MCF 10A (cell line): ENCODE data around the gene HEPACAM. TPM values are rescaled to one million over a fixed set of nuclear protein-coding genes. Genes with fewer than 3 reads are reported as not detected.

Experiments
- BruUV-seq: library from RNA; stranded (reverse); fragments of 400-500 nt; replicated peaks from 2 replicates; lab custom pipeline; 2021; lab: Mats Ljungman, UMichigan
- CTCF ChIA-PET: fragments of 300-600 bp; sonication (Branson Sonifier 250); formaldehyde crosslinking; extraction: SDS; loops from one replicate; lab custom pipeline; 2021; ENCODE audit warnings: antibody characterized with exemption, inconsistent platforms; lab: Yijun Ruan, JAX
- POLR2A ChIA-PET: fragments of 300-600, 350-650 bp; sonication (Branson Sonifier 250); formaldehyde crosslinking; extraction: SDS; loops from one replicate; lab custom pipeline; 2020; ENCODE audit warnings: antibody characterized with exemption, inconsistent platforms; lab: Yijun Ruan, JAX
- DNase-seq: peaks from one replicate; pipeline ENCODE4 v3.0.0-alpha.2; 2018; ENCODE audit not compliant: unreplicated experiment
- H3K27ac Mint-ChIP-seq: one replicate; pipeline ENCODE4 v1.8.0; 2022; ENCODE audit warnings: mild to moderate bottlenecking, low read depth, mixed read lengths; ENCODE audit not compliant: unreplicated experiment
- H3K27me3 Mint-ChIP-seq: one replicate; pipeline ENCODE4 v1.8.0; 2022; ENCODE audit warnings: mixed read lengths; ENCODE audit not compliant: insufficient read depth, unreplicated experiment
- H3K36me3 Mint-ChIP-seq: one replicate; pipeline ENCODE4 v1.8.0; 2022; ENCODE audit warnings: mild to moderate bottlenecking, moderate library complexity, mixed read lengths; ENCODE audit not compliant: insufficient read depth, unreplicated experiment
- H3K4me1 Mint-ChIP-seq: one replicate; pipeline ENCODE4 v1.8.0; 2022; ENCODE audit warnings: mixed read lengths; ENCODE audit not compliant: insufficient read depth, unreplicated experiment
- H3K4me3 Mint-ChIP-seq: one replicate; pipeline ENCODE4 v1.8.0; 2022; ENCODE audit warnings: mild to moderate bottlenecking, moderate library complexity, mixed read lengths; ENCODE audit not compliant: unreplicated experiment
- H3K9me3 Mint-ChIP-seq: one replicate; pipeline ENCODE4 v1.8.0; 2022; ENCODE audit warnings: mixed read lengths; ENCODE audit not compliant: unreplicated experiment
- intact Hi-C: fragments of 100-400 bp; cut with micrococcal nuclease; formaldehyde crosslinking; loops from 2 replicates; pipeline ENCODE4 v1.14.1; 2022
- total RNA-seq: library from RNA; stranded (reverse); gene quantifications from 2 replicates; pipeline ENCODE4 v1.2.3, GENCODE V29; 2022
- TF ChIP-seq, protein P1 (sequence below): fragments of 200-600 bp; IDR thresholded peaks from one replicate; pipeline ENCODE4 v1.8.0; 2022; ENCODE audit warnings: antibody characterized with exemption, mild to moderate bottlenecking; ENCODE audit not compliant: unreplicated experiment

The HEPACAM gene
- total RNA-seq, 1 experiment from 2014 or later = not detected

DNA sequence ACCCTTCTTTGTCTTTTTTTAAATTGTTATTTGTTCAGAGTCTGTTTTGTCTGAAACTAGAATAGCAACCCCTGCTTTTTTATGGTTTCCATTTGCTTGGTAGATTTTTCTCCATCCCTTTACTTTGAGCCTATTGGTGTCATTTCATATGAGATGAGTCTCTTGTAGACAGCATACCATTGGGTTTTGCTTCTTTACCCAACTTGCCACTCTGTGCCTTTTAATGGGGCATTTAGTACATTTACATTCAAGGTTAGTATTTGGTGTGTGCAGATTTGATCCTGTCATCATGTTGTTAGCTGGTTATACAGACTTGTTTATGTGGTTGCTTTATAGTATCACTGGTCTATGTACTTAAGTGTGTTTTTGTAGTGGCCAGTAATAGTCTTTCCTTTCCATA, 46.2 kb upstream of the HEPACAM start:
- no peak overlapping the region for H3K27ac Mint-ChIP-seq
- peaks cover 12% of the 10 kb centered on the region for H3K36me3 Mint-ChIP-seq

DNA sequence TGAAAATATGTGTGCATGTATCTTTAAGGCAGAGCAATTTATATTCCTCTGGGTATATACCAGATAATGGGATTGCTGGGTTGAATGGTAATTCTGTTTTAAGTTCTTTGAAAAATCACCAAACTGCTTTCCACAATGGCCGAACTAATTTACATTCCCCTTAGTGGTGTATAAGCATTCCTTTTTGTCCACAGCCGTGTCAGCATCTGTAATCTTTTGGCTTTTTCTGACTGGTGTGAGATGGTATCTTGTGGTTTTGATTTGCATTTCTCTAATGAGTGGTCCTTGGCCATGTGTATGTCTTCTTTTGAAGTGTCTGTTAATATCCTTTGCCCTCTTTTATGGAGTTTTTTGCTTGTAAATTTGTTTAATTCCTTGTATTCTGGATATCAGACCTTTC, 42.5 kb upstream of the HEPACAM start:
- no TSS peak for BruUV-seq
- no peaks in the 10 kb centered on the region for H3K27me3 Mint-ChIP-seq
- no peak for DNase-seq
- POLR2A ChIA-PET = interaction anchor here (0.7 kb wide), 2 partner anchors 246 to 453 kb away, joined by 3 read pairs; no protein-coding TSS in a partner anchor
- H3K36me3 Mint-ChIP-seq = peaks cover 6% of the 10 kb centered on the region
- H3K27ac Mint-ChIP-seq = no peak overlapping the region
- no peaks in the 10 kb centered on the region for H3K4me1 Mint-ChIP-seq
- H3K9me3 Mint-ChIP-seq = no peaks in the 10 kb centered on the region
- intact Hi-C loops = no loop called here
- CTCF ChIA-PET = no interaction called here
- TF ChIP-seq, protein P1, sequence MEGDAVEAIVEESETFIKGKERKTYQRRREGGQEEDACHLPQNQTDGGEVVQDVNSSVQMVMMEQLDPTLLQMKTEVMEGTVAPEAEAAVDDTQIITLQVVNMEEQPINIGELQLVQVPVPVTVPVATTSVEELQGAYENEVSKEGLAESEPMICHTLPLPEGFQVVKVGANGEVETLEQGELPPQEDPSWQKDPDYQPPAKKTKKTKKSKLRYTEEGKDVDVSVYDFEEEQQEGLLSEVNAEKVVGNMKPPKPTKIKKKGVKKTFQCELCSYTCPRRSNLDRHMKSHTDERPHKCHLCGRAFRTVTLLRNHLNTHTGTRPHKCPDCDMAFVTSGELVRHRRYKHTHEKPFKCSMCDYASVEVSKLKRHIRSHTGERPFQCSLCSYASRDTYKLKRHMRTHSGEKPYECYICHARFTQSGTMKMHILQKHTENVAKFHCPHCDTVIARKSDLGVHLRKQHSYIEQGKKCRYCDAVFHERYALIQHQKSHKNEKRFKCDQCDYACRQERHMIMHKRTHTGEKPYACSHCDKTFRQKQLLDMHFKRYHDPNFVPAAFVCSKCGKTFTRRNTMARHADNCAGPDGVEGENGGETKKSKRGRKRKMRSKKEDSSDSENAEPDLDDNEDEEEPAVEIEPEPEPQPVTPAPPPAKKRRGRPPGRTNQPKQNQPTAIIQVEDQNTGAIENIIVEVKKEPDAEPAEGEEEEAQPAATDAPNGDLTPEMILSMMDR = no peak
- H3K4me3 Mint-ChIP-seq = no peak overlapping the region

More for the DNA sequence above, 46.2 kb upstream of the HEPACAM start:
- intact Hi-C loops = no loop called here
- Mint-ChIP-seq H3K4me1 (no peaks in the 10 kb centered on the region), H3K27me3 (no peaks in the 10 kb centered on the region), H3K9me3 (no peaks in the 10 kb centered on the region), H3K4me3 (no peak overlapping the region)
- no peak for DNase-seq
- TF ChIP-seq, protein P1 = no peak
- ChIA-PET POLR2A (no interaction called here), CTCF (interaction anchor here (1.2 to 1.6 kb wide), 4 partner anchors 9 to 423 kb away, joined by 3 to 4 read pairs (median 4); no protein-coding TSS in a partner anchor)
- no TSS peak for BruUV-seq

DNA sequence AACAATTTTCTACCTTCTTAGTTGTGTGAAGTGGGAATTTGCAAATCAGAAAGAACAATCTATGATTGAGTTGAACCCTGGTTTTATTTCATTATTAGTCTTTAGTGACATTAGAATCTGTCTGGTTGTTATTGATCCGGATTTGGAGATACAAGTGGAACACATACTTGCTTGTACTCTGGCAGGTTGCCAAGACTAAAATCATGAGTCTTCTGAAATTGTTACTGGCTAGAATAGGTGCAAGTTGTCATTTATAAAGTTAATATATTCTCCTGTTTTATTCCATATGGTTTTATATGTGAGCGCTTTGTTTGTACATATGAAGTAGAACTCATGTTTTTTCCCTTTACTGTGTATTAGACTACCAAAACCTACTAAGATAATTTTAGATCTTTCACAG, 41.2 kb upstream of the HEPACAM start:
- Mint-ChIP-seq H3K27me3 (no peaks in the 10 kb centered on the region), H3K4me1 (no peaks in the 10 kb centered on the region), H3K27ac (no peak overlapping the region), H3K9me3 (no peaks in the 10 kb centered on the region), H3K4me3 (no peak overlapping the region), H3K36me3 (peaks cover 6% of the 10 kb centered on the region)
- intact Hi-C loops = no loop called here
- no peak for DNase-seq
- TF ChIP-seq, protein P1 = no peak
- ChIA-PET POLR2A (no interaction called here), CTCF (interaction anchor here (1.2 kb wide), 1 partner anchor 248 kb away, joined by 3 read pairs; no protein-coding TSS in a partner anchor)
- BruUV-seq = no TSS peak

DNA sequence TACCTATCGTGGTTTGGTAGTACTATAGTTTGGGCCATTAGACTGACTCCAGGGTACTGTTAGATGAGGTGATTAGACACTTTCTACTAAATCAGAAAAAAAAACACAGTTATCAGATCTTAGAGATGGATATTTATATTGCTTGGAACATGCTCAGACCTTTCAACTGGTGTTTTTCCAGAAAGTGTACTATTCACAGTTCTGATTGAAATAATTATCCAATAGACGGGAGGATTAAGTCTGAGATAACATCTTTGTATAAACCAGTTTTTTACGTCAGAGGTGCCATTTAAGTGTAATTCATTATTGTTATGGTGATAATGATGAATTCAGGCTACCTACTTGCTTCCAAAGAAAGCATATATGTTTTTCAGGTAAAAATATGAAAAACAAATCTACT, 40.7 kb upstream of the HEPACAM start:
- Mint-ChIP-seq H3K4me3 (no peak overlapping the region), H3K9me3 (no peaks in the 10 kb centered on the region), H3K4me1 (no peaks in the 10 kb centered on the region), H3K27me3 (no peaks in the 10 kb centered on the region), H3K27ac (no peak overlapping the region), H3K36me3 (peaks cover 6% of the 10 kb centered on the region)
- ChIA-PET POLR2A (no interaction called here), CTCF (interaction anchor here (1.2 kb wide), 1 partner anchor 248 kb away, joined by 3 read pairs; no protein-coding TSS in a partner anchor)
- no TSS peak for BruUV-seq
- intact Hi-C loops = no loop called here
- TF ChIP-seq, protein P1 = no peak
- DNase-seq = no peak
